A673 (cell line): Measurements from ENCODE around the gene PPP2CA.

ENCODE experiments used
- CTCF ChIP-seq: fragments of 300-800, 200-600 bp; sonication (generic); conservative IDR thresholded peaks from 2 replicates; pipeline ENCODE4 v1.5.1; 2017; ENCODE audit warnings: low read depth, mild to moderate bottlenecking, antibody characterized with exemption, low read length, moderate library complexity, mixed read lengths
- EZH2 ChIP-seq: fragments of 200-600 bp; sonication (generic); IDR thresholded peaks from 2 replicates; pipeline ENCODE4 v1.6.1; 2017; ENCODE audit warnings: borderline replicate concordance, low read depth, mild to moderate bottlenecking, mixed read lengths, antibody characterized with exemption, low read length; ENCODE audit not compliant: poor library complexity, severe bottlenecking

- TF ChIP-seq CTCF (no peak), EZH2 (no peak)
Observed at GRCh38 chr5:134226441-134227192, 744 bp upstream of the PPP2CA start.
